SW480 (cell line): Measurements from ENCODE around the gene ZC3HAV1.
"Not testable (repeated sequence)": the region's sequence is repeated elsewhere in the genome, so short reads cannot be mapped to it uniquely, and the experiment has no call there.

Experiments
- DNase-seq: peaks from one replicate; pipeline ENCODE4 v3.0.0-alpha.2; 2016; ENCODE audit warnings: low spot score

Gene ZC3HAV1

DNA sequence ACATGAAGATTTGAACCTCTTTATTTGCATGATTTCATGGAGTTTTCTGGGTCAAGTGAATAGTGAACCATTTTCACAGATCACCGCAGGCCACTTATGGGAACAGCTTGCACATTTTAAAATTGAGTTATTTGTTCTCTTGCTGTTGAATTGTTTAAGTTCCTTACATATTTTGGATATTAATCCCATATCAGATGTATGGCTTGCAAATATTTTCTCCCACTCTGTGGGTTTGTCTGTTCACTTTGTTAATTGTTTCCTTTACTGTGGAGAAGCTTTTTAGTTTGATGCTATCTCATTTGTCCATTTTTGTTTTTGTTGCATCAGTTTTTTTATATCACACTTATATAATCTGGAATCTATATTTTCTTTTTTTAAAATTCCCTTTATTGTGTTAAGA, 59.6 kb downstream of the ZC3HAV1 start:
- no peak for DNase-seq

DNA sequence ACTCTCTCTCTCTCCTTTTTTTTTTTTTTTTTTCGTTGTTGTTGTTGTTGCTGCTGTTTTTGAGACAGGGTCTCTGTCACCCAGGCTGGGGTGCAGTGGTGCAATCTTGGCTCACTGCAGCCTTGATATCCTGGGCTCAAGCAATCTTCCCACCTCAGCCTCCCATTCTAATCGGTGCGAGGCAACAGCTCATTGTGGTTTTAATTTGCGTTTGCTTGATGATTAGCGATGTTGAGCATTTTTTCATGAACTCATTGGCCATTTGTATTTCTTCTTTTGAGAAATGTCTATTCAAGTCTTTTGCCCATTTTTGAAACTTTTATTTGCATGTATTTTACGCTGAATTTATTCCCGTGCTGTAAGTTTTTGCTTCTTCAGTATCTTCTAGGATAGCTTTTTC, 60.4 kb downstream of the ZC3HAV1 start:
- no peak for DNase-seq

DNA sequence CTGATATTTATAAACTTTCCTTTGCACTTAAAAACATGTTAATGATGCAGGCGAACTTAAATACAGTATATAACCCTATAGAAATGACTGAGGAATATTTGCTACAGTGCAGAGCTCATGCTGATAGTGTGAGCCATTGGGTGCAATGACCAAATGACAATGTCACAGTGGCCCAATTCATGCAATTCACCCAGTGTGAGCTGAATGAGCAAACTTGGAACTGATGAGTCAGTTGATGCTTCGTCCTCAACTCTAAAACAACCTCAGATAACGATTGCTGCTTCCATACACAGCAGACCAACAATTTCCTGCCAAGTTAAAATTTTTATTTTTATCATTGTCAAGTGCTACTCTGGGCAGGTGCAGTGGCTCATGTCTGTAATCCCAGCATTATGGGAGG, 61.5 kb downstream of the ZC3HAV1 start:
- no peak for DNase-seq

GRCh38 chr7:139046143-139046542, 63.4 kb downstream of the ZC3HAV1 start:
- no peak for DNase-seq

- DNase-seq = no peak
These were observed 64.4 kb downstream of the ZC3HAV1 start for GRCh38 chr7:139044813-139045794.

DNA sequence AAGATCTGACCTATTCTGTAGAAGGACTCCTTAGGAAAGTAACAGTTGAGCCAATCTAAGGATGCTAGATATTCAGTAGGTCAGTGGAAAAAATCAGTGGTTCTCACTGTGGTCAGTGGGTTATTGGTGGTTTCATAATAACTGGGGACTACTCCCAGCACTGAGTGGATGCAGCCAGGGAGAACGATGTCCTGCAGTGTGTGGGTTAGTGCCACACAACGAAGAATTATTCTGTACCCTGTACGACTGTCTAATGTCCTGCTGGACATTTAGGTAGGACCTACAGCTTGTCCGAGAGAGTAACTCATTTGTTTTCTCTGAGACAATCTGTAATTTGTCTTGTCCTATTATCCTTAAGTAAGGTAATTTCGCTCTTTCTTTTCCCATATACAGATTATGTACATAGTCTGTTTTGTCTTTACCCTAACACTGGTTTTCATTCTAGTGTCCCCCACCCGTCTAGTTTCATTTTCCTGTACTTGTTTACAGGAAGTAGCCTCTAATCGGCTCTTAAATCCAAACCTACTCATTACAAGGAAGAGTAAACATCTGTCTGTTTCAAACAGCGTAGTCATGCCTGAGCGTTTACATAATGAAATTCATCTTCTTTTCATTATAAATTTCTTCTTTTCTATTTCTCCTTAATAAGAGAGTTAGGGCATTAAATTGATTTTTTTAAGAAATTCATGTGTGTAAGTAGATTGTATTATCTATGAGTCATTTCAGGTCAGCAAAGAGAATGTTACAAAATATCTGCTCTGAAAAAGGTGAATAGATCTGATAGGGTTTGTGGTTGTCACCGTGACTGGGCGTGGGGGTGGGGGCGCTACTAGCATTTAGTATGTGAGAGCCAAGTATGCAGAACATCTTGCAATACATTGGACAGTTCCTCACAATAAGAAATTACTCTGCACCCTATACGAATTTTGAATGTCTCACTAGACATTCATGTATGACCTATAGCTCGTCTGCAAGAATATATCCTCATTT, 65.4 kb downstream of the ZC3HAV1 start:
- DNase-seq = no peak

DNA sequence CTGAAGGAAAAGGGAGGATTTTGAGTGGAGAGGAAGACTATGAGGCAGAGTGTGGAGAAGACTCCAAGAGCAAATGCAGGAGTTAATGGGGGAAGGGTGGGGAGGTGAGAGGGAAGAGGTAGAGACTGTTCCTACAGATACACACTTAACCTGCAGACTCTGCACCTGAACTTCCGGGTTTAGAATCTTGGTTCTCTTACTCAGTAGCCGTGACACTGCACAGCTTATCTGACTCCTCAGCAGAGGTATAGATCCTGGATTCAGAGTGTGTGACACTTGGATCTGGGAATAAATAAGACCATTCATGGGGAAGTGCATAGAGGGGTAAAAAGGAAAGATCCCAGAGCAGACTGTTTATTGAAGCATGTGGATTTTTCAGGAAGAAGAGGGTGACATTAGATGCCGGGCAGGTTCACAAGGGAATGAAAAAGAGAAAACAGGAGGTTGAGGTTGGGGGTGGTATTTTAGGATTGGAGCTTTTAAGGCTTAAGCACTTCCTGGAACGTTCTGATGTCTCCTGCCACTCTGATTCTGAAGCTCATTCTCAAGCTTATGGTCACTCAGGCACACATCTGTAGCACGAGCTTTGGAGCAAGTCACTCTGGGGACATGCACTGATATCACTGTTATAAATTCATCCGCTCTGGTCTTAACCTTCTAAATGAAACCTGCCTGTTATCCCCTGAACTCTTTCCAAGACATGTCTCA, 68.0 kb downstream of the ZC3HAV1 start:
- no peak for DNase-seq

- DNase-seq = no peak
These were observed 70.8 kb downstream of the ZC3HAV1 start for GRCh38 chr7:139038691-139039090.

DNA sequence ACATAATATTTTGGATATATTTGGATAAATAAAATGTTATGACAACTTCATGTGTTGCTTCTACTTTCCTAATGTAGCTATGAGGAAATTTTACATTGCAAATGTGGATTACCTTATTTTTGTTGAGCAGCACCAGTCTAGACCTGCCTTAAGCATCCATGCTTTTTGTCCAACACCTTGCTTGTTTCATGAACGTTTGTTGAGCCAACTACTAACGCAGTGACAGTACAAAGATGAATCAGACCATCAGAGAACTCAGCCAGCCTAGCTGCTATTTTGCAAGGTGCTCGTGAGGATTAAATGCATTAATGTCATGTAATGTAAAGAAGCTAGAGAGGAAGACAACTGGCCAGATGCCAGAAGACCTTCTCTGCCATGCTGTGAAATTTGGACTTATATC, 72.6 kb downstream of the ZC3HAV1 start:
- no peak for DNase-seq

- DNase-seq = peak; percentile 60
These were observed 73.8 kb downstream of the ZC3HAV1 start, which contains the start of gene ZC3HAV1L for GRCh38 chr7:139035586-139036353. ZC3HAV1L (minus strand) TSS chr7:139036042; CDS start chr7:139036017, 25 bp downstream.

DNA sequence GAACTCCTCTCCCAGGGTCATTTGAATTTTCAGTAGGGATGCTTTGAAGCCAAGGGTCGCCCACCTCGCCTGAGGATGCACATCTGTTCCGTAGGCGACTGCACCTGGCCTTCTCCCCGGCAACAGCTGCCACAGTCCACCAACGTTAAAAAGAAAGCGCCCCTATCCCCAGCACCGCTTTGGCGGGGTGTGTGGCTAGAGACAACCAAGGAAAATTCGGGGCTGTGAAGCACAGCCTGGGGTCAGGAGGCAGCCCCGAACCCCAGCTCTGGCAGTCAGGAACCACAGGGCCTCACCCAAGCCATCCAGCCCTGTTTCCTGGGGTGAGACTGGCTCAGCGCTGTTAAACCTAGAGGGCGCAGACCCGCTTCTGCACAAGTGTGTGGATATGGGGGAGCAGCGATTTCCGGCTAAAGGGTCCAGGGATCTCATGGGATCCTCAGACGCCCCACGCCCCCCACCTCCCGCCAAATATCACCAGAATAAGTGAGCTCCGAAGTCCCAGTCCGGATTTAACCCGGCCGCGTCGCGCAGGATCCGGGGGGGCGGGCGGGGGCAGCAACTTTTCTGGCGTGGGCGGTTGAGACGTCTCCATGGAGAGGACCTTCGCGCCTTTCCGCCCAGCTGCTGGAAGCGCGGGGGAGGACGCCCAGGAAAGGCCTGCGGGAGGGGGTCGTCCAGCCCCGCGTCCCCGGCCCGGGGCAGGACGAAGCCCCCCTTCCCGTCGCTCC, 74.5 kb downstream of the ZC3HAV1 start:
- DNase-seq = peak; percentile 53

DNA sequence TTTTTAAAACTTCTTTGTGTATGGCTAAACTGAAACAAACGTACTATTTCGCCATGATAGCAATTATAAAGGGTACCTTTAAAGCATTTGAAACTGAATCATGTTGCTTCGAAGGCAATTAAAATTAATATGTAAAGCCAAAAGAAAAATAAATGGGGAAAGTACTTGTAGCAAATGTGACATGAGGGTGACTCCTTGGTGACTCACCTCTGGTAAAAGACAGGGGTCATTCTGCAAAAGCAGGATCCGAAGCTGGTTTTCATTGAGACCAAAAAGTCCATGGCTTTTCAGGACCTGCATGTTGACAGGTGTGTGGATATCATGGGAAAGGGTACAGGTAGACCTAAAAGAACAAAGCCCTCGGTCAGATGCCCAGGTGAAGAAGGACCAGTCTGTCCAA, 75.2 kb downstream of the ZC3HAV1 start:
- peak; percentile 32 for DNase-seq

- no peak for DNase-seq
These were observed 76.0 kb downstream of the ZC3HAV1 start for GRCh38 chr7:139033346-139034114.

- DNase-seq = no peak
These were observed 77.0 kb downstream of the ZC3HAV1 start for GRCh38 chr7:139032473-139032872.

DNA sequence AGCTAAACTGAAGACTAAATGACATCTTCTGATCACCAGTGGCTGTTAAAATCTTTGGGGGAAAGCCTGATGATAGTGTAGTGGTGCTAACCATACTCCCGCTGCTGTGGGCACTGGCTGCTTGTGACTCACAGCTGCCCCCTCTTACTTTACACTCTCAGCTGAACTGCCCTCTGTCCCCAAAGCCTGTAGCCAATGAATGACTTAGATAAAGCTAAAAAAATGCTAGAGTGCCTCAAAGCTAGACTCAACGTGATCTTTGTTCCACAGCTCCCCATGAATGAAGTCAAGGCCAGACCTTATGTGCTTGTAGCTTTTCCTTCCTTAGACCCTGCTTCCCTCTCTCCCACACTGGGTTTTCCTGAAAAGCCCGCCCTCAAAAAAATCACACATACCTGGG, 80.2 kb downstream of the ZC3HAV1 start:
- no peak for DNase-seq

GRCh38 chr7:139026551-139026950, 83.0 kb downstream of the ZC3HAV1 start:
- DNase-seq = no peak

DNA sequence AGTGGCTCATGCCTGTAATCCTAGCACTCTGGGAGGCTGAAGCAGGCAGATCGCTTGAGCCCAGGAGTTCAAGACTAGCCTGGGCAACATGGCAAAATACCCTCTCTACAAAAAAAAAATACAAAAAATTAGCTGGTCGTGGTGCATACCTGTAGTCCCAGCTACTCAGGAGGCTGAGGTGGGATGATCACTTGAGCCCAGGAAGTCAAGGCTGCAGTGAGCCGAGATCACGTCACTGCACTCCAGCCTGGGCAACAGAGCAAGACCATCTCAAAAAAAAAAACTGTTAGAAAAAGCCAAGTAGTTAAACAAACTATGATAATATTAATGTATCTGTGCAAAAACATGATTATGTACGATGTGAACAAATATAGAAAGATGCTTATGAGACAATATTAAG, 83.7 kb downstream of the ZC3HAV1 start:
- DNase-seq = not testable (repeated sequence)

DNA sequence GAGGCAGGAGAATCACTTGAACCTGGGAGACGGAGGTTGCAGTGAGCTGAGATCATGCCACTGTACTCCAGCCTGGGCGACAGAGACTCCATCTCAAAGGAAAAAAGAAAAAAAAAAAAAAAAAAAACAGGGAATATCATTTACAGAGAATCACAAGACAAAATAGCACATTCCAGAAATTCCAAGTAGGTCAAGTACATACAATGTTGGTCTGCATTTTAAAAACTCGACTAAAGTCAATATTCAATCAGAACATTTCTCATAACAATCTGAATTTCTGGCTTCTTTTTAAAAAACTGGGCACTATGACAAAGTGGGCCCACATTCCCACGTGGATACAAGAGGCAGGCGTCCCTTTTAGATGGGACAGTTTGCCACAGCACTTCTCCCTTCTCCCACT, 86.4 kb downstream of the ZC3HAV1 start:
- no peak for DNase-seq

- DNase-seq = no peak
These were observed 87.2 kb downstream of the ZC3HAV1 start for GRCh38 chr7:139022286-139022685.

DNA sequence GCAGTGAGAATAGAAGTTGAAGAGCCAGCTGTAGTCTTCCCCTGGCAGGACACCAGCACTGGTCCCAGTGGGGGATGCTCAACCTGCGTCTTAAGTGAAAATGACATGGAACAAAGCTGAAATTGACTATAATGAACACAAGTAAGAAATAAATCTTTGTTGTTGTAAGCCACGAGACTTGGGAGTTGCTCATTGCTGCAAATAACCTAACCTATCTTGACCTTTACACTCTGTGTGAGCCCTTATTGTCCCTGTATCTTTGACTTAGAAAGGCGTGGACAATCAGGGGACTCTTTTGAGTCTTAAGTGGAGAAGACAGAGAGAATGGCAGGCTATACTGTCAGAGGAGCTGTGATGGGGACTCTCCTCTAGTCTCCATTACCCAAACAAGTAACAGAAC, 90.6 kb downstream of the ZC3HAV1 start:
- no peak for DNase-seq
